Neural progenitor cell (in vitro differentiated cells): ENCODE measurements around the gene SMYD3. TPM values are rescaled to one million over a fixed set of nuclear protein-coding genes. Genes with fewer than 3 reads are reported as not detected.
"Not testable (repeated sequence)": the region's sequence is repeated elsewhere in the genome, so short reads cannot be mapped to it uniquely, and the experiment has no call there.

Source experiments
- DNase-seq: peaks from one replicate; pipeline ENCODE4 v3.0.0-alpha.2; 2016; ENCODE audit warnings: low spot score
- H2AFZ ChIP-seq: fragments of 200-600 bp; sonication (generic); replicated peaks from 2 replicates; pipeline ENCODE4 v1.6.1; 2016; ENCODE audit warnings: antibody characterized with exemption
- H3F3A ChIP-seq: fragments of 200-600 bp; sonication (generic); 2 replicates; pipeline ENCODE4 v1.6.1; 2016; ENCODE audit warnings: antibody characterized with exemption, low read depth
- H3K27ac ChIP-seq: fragments of 200-600 bp; sonication (generic); 2 replicates; pipeline ENCODE4 v1.5.1; 2016; ENCODE audit warnings: mild to moderate bottlenecking
- H3K27me3 ChIP-seq: fragments of 200-600 bp; sonication (generic); 2 replicates; pipeline ENCODE4 v1.6.1; 2016; ENCODE audit warnings: mild to moderate bottlenecking, moderate library complexity
- H3K36me3 ChIP-seq: fragments of 200-600 bp; sonication (generic); 2 replicates; pipeline ENCODE4 v1.5.1; 2016
- H3K4me1 ChIP-seq: fragments of 200-600 bp; sonication (generic); 2 replicates; pipeline ENCODE4 v1.6.1; 2016; ENCODE audit warnings: mixed run types
- H3K4me2 ChIP-seq: fragments of 200-600 bp; sonication (generic); 2 replicates; pipeline ENCODE4 v1.6.1; 2016
- H3K4me3 ChIP-seq: fragments of 200-600 bp; sonication (generic); 2 replicates; pipeline ENCODE4 v1.5.1; 2016
- H3K79me2 ChIP-seq: fragments of 200-600 bp; sonication (generic); 2 replicates; pipeline ENCODE4 v1.6.1; 2016; ENCODE audit warnings: low read depth
- H3K9ac ChIP-seq: fragments of 200-600 bp; sonication (generic); 2 replicates; pipeline ENCODE4 v1.6.1; 2016
- H3K9me3 ChIP-seq: fragments of 200-600 bp; sonication (generic); 2 replicates; pipeline ENCODE4 v1.5.1; 2016; ENCODE audit warnings: low read depth
- H4K20me1 ChIP-seq: fragments of 200-600 bp; sonication (generic); 2 replicates; pipeline ENCODE4 v1.6.1; 2016; ENCODE audit warnings: low read depth
- H3K27ac Mint-ChIP-seq: 3 replicates; pipeline ENCODE4 v1.8.0; 2021; ENCODE audit warnings: mixed read lengths
- H3K27me3 Mint-ChIP-seq: 2 replicates; pipeline ENCODE4 v1.8.0; 2022; ENCODE audit warnings: low read depth, mild to moderate bottlenecking, inconsistent platforms, moderate library complexity, mixed read lengths; ENCODE audit not compliant: insufficient read depth
- H3K36me3 Mint-ChIP-seq: 3 replicates; pipeline ENCODE4 v1.8.0; 2021; ENCODE audit warnings: mixed read lengths
- H3K4me1 Mint-ChIP-seq: 3 replicates; pipeline ENCODE4 v1.8.0; 2021; ENCODE audit warnings: mixed read lengths
- H3K4me3 Mint-ChIP-seq: 3 replicates; pipeline ENCODE4 v1.8.0; 2021; ENCODE audit warnings: mild to moderate bottlenecking, moderate library complexity, mixed read lengths
- H3K9me3 Mint-ChIP-seq: 3 replicates; pipeline ENCODE4 v1.8.0; 2020; ENCODE audit warnings: mixed read lengths
- CTCF ChIP-seq: fragments of 200-600 bp; sonication (generic); IDR thresholded peaks from 2 replicates; pipeline ENCODE4 v1.5.1; 2017; ENCODE audit warnings: antibody characterized with exemption, mild to moderate bottlenecking
- EZH2 ChIP-seq: fragments of 200-600 bp; sonication (generic); IDR thresholded peaks from 2 replicates; pipeline ENCODE4 v1.6.1; 2017; ENCODE audit warnings: antibody characterized with exemption, mild to moderate bottlenecking, moderate library complexity
- EZH2phosphoT487 ChIP-seq: fragments of 200-600 bp; sonication (generic); IDR thresholded peaks from 2 replicates; pipeline ENCODE4 v1.6.1; 2017; ENCODE audit warnings: antibody characterized with exemption
- total RNA-seq: library from RNA; depleted of rRNA; stranded (reverse); fragments of >200 nt; gene quantifications from 2 replicates; pipeline ENCODE4 v1.2.3, GENCODE V29; 2015; ENCODE audit warnings: low replicate concordance

SMYD3 gene
- total RNA-seq, 1 donor from 2014 or later = 43.2 TPM

DNA sequence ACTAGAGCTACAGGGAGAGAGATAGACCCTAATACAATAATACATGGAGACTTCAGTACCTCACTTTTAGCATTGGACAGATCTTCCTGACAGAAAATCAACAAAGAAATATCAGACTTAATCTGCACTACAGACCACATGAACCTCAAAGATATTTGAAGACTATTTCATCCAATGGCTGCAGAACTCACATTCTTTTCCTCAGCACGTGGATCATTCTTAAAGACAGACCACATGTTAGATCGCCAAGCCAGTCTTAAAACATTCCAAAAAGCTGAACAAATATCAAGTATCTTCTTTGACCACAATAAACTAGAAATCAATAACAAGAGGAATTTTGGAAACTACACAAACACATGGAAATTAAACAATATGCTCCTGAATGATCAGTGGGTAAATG is 776.3 kb downstream of the SMYD3 start:
- H3K27ac Mint-ChIP-seq = no peak overlapping the region
- TF ChIP-seq EZH2 (no peak), EZH2phosphoT487 (no peak), CTCF (no peak)
- Histone ChIP-seq H2AFZ (no peak overlapping the region), H3K9me3 (no peaks in the 10 kb centered on the region), H3K9ac (no peak overlapping the region), H4K20me1 (no peaks in the 10 kb centered on the region), H3K36me3 (no peaks in the 10 kb centered on the region), H3F3A (no peaks in the 10 kb centered on the region), H3K4me1 (no peaks in the 10 kb centered on the region), H3K79me2 (no peaks in the 10 kb centered on the region), H3K27me3 (no peaks in the 10 kb centered on the region), H3K27ac (no peak overlapping the region), H3K4me2 (no peak overlapping the region), H3K4me3 (no peak overlapping the region)
- H3K9me3 Mint-ChIP-seq = peaks cover 31% of the 10 kb centered on the region
- no peak overlapping the region for H3K4me3 Mint-ChIP-seq
- no peak for DNase-seq
- no peaks in the 10 kb centered on the region for H3K36me3 Mint-ChIP-seq
- H3K4me1 Mint-ChIP-seq = no peaks in the 10 kb centered on the region
- peaks cover 3% of the 10 kb centered on the region for H3K27me3 Mint-ChIP-seq

GRCh38 chr1:245728035-245728434 is 779.0 kb downstream of the SMYD3 start:
- H3K27me3 Mint-ChIP-seq, H3K9me3 ChIP-seq, H3K79me2 ChIP-seq, H3K27ac ChIP-seq, H4K20me1 ChIP-seq, DNase-seq, H3K9ac ChIP-seq, H3K4me1 ChIP-seq, H2AFZ ChIP-seq, H3K4me2 ChIP-seq, H3K4me3 ChIP-seq, H3K27ac Mint-ChIP-seq, H3K36me3 Mint-ChIP-seq, H3K4me3 Mint-ChIP-seq, H3K36me3 ChIP-seq, H3K4me1 Mint-ChIP-seq, H3K27me3 ChIP-seq, H3F3A ChIP-seq: not testable (repeated sequence)
- peaks cover 33% of the 10 kb centered on the region for H3K9me3 Mint-ChIP-seq

- Histone ChIP-seq H3K9me3 (no peaks in the 10 kb centered on the region), H3K4me2 (no peak overlapping the region)
Measured at GRCh38 chr1:245721488-245721887, 785.6 kb downstream of the SMYD3 start.

GRCh38 chr1:245718951-245719350 is 788.1 kb downstream of the SMYD3 start:
- no peak for DNase-seq
- H3K27ac Mint-ChIP-seq = no peak overlapping the region
- no peaks in the 10 kb centered on the region for H3K36me3 Mint-ChIP-seq
- no peak overlapping the region for H3K4me3 Mint-ChIP-seq
- Histone ChIP-seq H3F3A (no peaks in the 10 kb centered on the region), H3K4me1 (peaks cover 6% of the 10 kb centered on the region), H2AFZ (no peak overlapping the region), H4K20me1 (no peaks in the 10 kb centered on the region), H3K27me3 (no peaks in the 10 kb centered on the region), H3K9me3 (no peaks in the 10 kb centered on the region), H3K4me3 (no peak overlapping the region), H3K4me2 (no peak overlapping the region), H3K9ac (no peak overlapping the region), H3K79me2 (no peaks in the 10 kb centered on the region), H3K27ac (no peak overlapping the region), H3K36me3 (no peaks in the 10 kb centered on the region)
- TF ChIP-seq EZH2 (no peak), EZH2phosphoT487 (no peak), CTCF (no peak)
- no peaks in the 10 kb centered on the region for H3K9me3 Mint-ChIP-seq
- peaks cover 18% of the 10 kb centered on the region for H3K4me1 Mint-ChIP-seq
- peaks cover 6% of the 10 kb centered on the region for H3K27me3 Mint-ChIP-seq

More at GRCh38 chr1:245721488-245721887, 785.6 kb downstream of the SMYD3 start:
- H3K27me3 Mint-ChIP-seq = peaks cover 4% of the 10 kb centered on the region
- H3K27ac Mint-ChIP-seq = no peak overlapping the region
- no peaks in the 10 kb centered on the region for H3K36me3 Mint-ChIP-seq
- Histone ChIP-seq H3K4me1 (peaks cover 6% of the 10 kb centered on the region), H3K36me3 (no peaks in the 10 kb centered on the region), H3K27me3 (no peaks in the 10 kb centered on the region), H3K27ac (no peak overlapping the region), H3K4me3 (no peak overlapping the region), H4K20me1 (no peaks in the 10 kb centered on the region), H2AFZ (no peak overlapping the region), H3K79me2 (no peaks in the 10 kb centered on the region), H3F3A (no peaks in the 10 kb centered on the region), H3K9ac (no peak overlapping the region)
- no peak overlapping the region for H3K4me3 Mint-ChIP-seq
- DNase-seq = no peak
- H3K4me1 Mint-ChIP-seq = peaks cover 7% of the 10 kb centered on the region
- TF ChIP-seq EZH2phosphoT487 (no peak), CTCF (no peak), EZH2 (no peak)
- peaks cover 9% of the 10 kb centered on the region for H3K9me3 Mint-ChIP-seq
